GM12878 (cell line): Measurements from ENCODE around the gene PTX4. TPM values are rescaled to one million over a fixed set of nuclear protein-coding genes. Genes with fewer than 3 reads are reported as not detected.

ENCODE experiments used
- ATAC-seq: fragments of 200-7000 bp; cut with Tn5 transposase; 3 replicates; pipeline ENCODE4 v1.9.1; 2020; ENCODE audit warnings: mild to moderate bottlenecking, moderate library complexity
- BruUV-seq: library from RNA; stranded (reverse); fragments of 400-500 nt; replicated peaks from 2 replicates; lab custom pipeline; 2021; lab: Mats Ljungman, UMichigan
- CTCF ChIA-PET: fragments of 300-600 bp; sonication (Branson Sonifier 250); formaldehyde crosslinking; extraction: SDS; loops from one replicate; lab custom pipeline; 2021; ENCODE audit warnings: inconsistent platforms; lab: Yijun Ruan, JAX
- POLR2A ChIA-PET: fragments of 350-600 bp; formaldehyde crosslinking; extraction: SDS; loops from one replicate; lab custom pipeline; 2021; ENCODE audit warnings: inconsistent platforms; lab: Charles Lee
- RAD21 ChIA-PET: fragments of 300-600 bp; sonication (Branson Sonifier 250); formaldehyde crosslinking; loops from one replicate; lab custom pipeline; 2023; ENCODE audit warnings: antibody characterized with exemption; ENCODE audit not compliant: unreplicated experiment; lab: Charles Lee
- SMC1A ChIA-PET: fragments of 300-600 bp; sonication (Branson Sonifier 250); formaldehyde crosslinking; loops from one replicate; lab custom pipeline; 2023; ENCODE audit not compliant: unreplicated experiment, uncharacterized antibody; lab: Charles Lee
- DNase-seq: peaks from one replicate; pipeline ENCODE4 v3.0.0-alpha.2; 2011; ENCODE audit warnings: low read depth, low spot score
- FAIRE-seq: peaks from 3 replicates; lab custom pipeline; 2011; peaks lifted over from hg19 to GRCh38; lab: Jason Lieb, UNC
- H2AFZ ChIP-seq: 2 replicates; pipeline ENCODE4 v1.6.0; 2011; ENCODE audit warnings: low read depth, low read length, control low read depth; ENCODE audit not compliant: control insufficient read depth
- H3K27ac ChIP-seq: 2 replicates; pipeline ENCODE4 v1.5.1; 2011; ENCODE audit warnings: control low read depth; ENCODE audit not compliant: control insufficient read depth, insufficient read depth
- H3K27me3 ChIP-seq, 2 experiments: replicated peaks in 1 of 2; 2 replicates each; pipeline versions ENCODE4 v1.6.0 to v1.6.1; 2011; ENCODE audit warnings: low read length in 1 of 2; ENCODE audit not compliant: control insufficient read depth in 2 of 2, insufficient read depth in 2 of 2
- H3K36me3 ChIP-seq, 2 experiments: 2 replicates each; pipeline ENCODE4 v1.5.1; 2011; ENCODE audit warnings: low read length in 1 of 2; ENCODE audit not compliant: control insufficient read depth in 2 of 2, insufficient read depth in 2 of 2
- H3K4me1 ChIP-seq: 2 replicates; pipeline ENCODE4 v1.6.1; 2011; ENCODE audit warnings: mild to moderate bottlenecking, low read length, moderate library complexity, mixed read lengths; ENCODE audit not compliant: control insufficient read depth, insufficient read depth
- H3K4me2 ChIP-seq: 2 replicates; pipeline ENCODE4 v1.6.0; 2011; ENCODE audit warnings: control low read depth; ENCODE audit not compliant: control insufficient read depth, insufficient read depth
- H3K4me3 ChIP-seq: fragments of 200-600 bp; sonication (generic); 2 replicates; pipeline ENCODE4 v1.5.1; 2016
- H3K79me2 ChIP-seq: 2 replicates; pipeline ENCODE4 v1.6.0; 2011; ENCODE audit warnings: low read length; ENCODE audit not compliant: control insufficient read depth, insufficient read depth
- H3K9ac ChIP-seq: 2 replicates; pipeline ENCODE4 v1.8.0; 2011; ENCODE audit warnings: low read length, control low read depth, mixed read lengths; ENCODE audit not compliant: control insufficient read depth, insufficient read depth
- H3K9me3 ChIP-seq: replicated peaks from 3 replicates; pipeline ENCODE4 v1.5.1; 2011; ENCODE audit warnings: mild to moderate bottlenecking, low read length; ENCODE audit not compliant: control insufficient read depth, insufficient read depth
- H4K20me1 ChIP-seq: 2 replicates; pipeline ENCODE4 v1.6.0; 2011; ENCODE audit not compliant: control insufficient read depth, insufficient read depth
- FOS ChIP-seq: IDR thresholded peaks from 3 replicates; pipeline ENCODE4 v1.6.1; 2011; ENCODE audit warnings: borderline replicate concordance; ENCODE audit not compliant: insufficient read length; ENCODE audit errors: extremely low read depth
- FOXM1 ChIP-seq: IDR thresholded peaks from 2 replicates; pipeline ENCODE4 v1.6.1; 2012; ENCODE audit warnings: low read depth, mild to moderate bottlenecking, inconsistent platforms, low read length, moderate library complexity
- HDGF ChIP-seq: fragments of 450-650 bp; IDR thresholded peaks from 2 replicates; pipeline ENCODE4 v1.6.1; 2016; ENCODE audit warnings: antibody characterized with exemption
- IKZF1 ChIP-seq: fragments of 450-650 bp; conservative IDR thresholded peaks from 2 replicates; pipeline ENCODE4 v1.6.1; 2017; ENCODE audit warnings: antibody characterized with exemption, mild to moderate bottlenecking
- NFXL1 ChIP-seq: fragments of 450-650 bp; IDR thresholded peaks from 2 replicates; pipeline ENCODE4 v1.6.1; 2017; ENCODE audit warnings: antibody characterized with exemption, mild to moderate bottlenecking, borderline replicate concordance
- RB1 ChIP-seq: fragments of 450-650 bp; formaldehyde crosslinking; IDR thresholded peaks from 2 replicates; pipeline ENCODE4 v1.6.1; 2017; ENCODE audit warnings: mild to moderate bottlenecking, borderline replicate concordance
- SMAD5 ChIP-seq: IDR thresholded peaks from 2 replicates; pipeline ENCODE4 v1.6.1; 2016; ENCODE audit warnings: antibody characterized with exemption, low read depth
- SMC3 ChIP-seq: IDR thresholded peaks from 2 replicates; pipeline ENCODE4 v1.6.1; 2011; ENCODE audit warnings: low read length, improper control_type of control experiment, borderline replicate concordance
- SREBF2 ChIP-seq: IDR thresholded peaks from 2 replicates; pipeline ENCODE4 v1.6.1; 2012; ENCODE audit warnings: mild to moderate bottlenecking, low read length
- SRF ChIP-seq, 2 experiments: IDR thresholded peaks; 2 replicates each; pipeline ENCODE4 v1.6.1; 2011; ENCODE audit warnings: low read depth in 2 of 2, low read length in 2 of 2, mild to moderate bottlenecking in 1 of 2, moderate library complexity in 1 of 2
- ZBED1 ChIP-seq: IDR thresholded peaks from 2 replicates; pipeline ENCODE4 v1.6.1; 2016; ENCODE audit warnings: borderline replicate concordance
- ZNF622 ChIP-seq: fragments of 450-650 bp; IDR thresholded peaks from 2 replicates; pipeline ENCODE4 v1.6.1; 2017; ENCODE audit warnings: mild to moderate bottlenecking, inconsistent platforms
- whole genome bisulfite sequencing: methylation state at CpG from one replicate; pipeline ENCODE4 v1.1.6; 2016; ENCODE audit warnings: low lambda C conversion rate; ENCODE audit not compliant: insufficient replicate concordance, insufficient coverage; ENCODE audit errors: missing lambda C conversion rate; 5-methylcytosine and 5-hydroxymethylcytosine counted together
- in situ Hi-C: fragments of 300-500 bp; cut with MboI; formaldehyde crosslinking; loops from 9 replicates; pipeline ENCODE4 v1.14.3; 2018; ENCODE audit warnings: mixed read lengths
- intact Hi-C: fragments of 100-400 bp; cut with micrococcal nuclease; formaldehyde crosslinking; loops from one replicate; pipeline ENCODE4 v1.14.2; 2022; ENCODE audit not compliant: unreplicated experiment
- polyA plus RNA-seq, 11 experiments: library from polyadenylated mRNA; depleted of rRNA in 4 of 11; unstranded in 6 of 11; stranded (reverse) in 5 of 11; fragments of >200 nt; fragmentation: Nextera tagmentation in 4 of 11; fragmentation: Illumina TruSeq in 1 of 11; extraction: Ambion mirVana in 4 of 11; extraction: Trizol in 1 of 11; gene quantifications; 1 replicate in 1 of 11; 2 replicates in 10 of 11; pipeline versions ENCODE4 v1.2.1 to v1.2.3, GENCODE V29; 2011 to 2016; ENCODE audit warnings: inconsistent platforms in 2 of 11, missing spikeins in 2 of 11, low read depth in 1 of 11
- total RNA-seq, 4 experiments: library from RNA; depleted of rRNA in 3 of 4; stranded (reverse); fragments of >200 nt in 3 of 4; fragmentation: Illumina TruSeq in 1 of 4; extraction: Trizol in 1 of 4; gene quantifications; 2 replicates each; pipeline versions ENCODE4 v1.2.1 to v1.2.3, GENCODE V29; 2013 to 2021
- TF ChIP-seq, protein P1 (sequence below): fragments of 450-650 bp; IDR thresholded peaks from 2 replicates; pipeline ENCODE4 v1.6.1; 2017; ENCODE audit warnings: mild to moderate bottlenecking, low read depth, inconsistent platforms; ENCODE audit not compliant: poor library complexity, severe bottlenecking

Gene PTX4
- total and polyA plus RNA-seq, 10 of the 15 experiments (the other 5 are each of a cell fraction or from before 2014, with no cell fraction given) = not detected

DNA sequence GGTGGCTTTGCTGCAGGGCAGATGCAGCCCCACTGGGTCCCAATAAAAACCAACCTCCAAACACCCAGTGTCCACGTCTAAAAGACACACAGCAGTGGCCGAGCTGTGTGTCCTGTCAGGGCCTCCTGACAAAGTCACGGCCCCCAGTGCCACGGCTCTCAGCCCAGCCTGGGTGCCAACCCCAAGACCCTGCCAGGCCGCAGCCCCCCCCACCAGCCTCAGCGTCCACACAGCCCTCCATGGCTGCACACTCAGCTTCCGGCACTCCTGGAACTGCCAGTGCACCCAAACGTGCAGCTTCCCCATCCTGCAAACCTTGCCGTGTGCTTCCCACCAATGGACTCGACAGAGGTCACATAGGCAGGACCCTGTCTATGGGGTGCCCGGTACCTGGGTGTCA, 40.8 kb downstream of the PTX4 start:
- DNase-seq (no peak), FAIRE-seq (no peak), ATAC-seq (no peak)
- in situ Hi-C loops = no loop called here
- ChIA-PET RAD21 (no interaction called here), SMC1A (no interaction called here), CTCF (no interaction called here), POLR2A (no interaction called here)
- intact Hi-C loops = no loop called here
- Histone ChIP-seq H3K9ac (no peak overlapping the region), H4K20me1 (no peaks in the 10 kb centered on the region), H3K4me2 (no peak overlapping the region), H3K36me3 (no peaks in the 10 kb centered on the region), H3K27me3 (no peaks in the 10 kb centered on the region), H2AFZ (no peak overlapping the region), H3K9me3 (no peaks in the 10 kb centered on the region), H3K79me2 (no peaks in the 10 kb centered on the region), H3K4me1 (no peaks in the 10 kb centered on the region), H3K4me3 (no peak overlapping the region), H3K27ac (no peak overlapping the region)
- TF ChIP-seq FOS (no peak), RB1 (no peak), FOXM1 (no peak), ZNF622 (no peak), NFXL1 (no peak), IKZF1 (no peak), ZBED1 (no peak), SMC3 (no peak), SMAD5 (no peak), SRF (IDR thresholded peaks at IDR 0.05; ENCODE audit: low read depth in 2 of 2, low read length in 2 of 2) (no peak), HDGF (no peak), SREBF2 (no peak)
- TF ChIP-seq, protein P1, sequence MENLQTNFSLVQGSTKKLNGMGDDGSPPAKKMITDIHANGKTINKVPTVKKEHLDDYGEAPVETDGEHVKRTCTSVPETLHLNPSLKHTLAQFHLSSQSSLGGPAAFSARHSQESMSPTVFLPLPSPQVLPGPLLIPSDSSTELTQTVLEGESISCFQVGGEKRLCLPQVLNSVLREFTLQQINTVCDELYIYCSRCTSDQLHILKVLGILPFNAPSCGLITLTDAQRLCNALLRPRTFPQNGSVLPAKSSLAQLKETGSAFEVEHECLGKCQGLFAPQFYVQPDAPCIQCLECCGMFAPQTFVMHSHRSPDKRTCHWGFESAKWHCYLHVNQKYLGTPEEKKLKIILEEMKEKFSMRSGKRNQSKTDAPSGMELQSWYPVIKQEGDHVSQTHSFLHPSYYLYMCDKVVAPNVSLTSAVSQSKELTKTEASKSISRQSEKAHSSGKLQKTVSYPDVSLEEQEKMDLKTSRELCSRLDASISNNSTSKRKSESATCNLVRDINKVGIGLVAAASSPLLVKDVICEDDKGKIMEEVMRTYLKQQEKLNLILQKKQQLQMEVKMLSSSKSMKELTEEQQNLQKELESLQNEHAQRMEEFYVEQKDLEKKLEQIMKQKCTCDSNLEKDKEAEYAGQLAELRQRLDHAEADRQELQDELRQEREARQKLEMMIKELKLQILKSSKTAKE = no peak
- WGBS = 85% methylated on average over 9 of the region's 11 CpGs
- BruUV-seq = no TSS peak
